Stimulated activated CD4-positive, alpha-beta T cell treated with anti-CD3 and anti-CD28 coated beads, TNF-alpha, amount 100 ng/mL, for 48 hours (primary cell): ENCODE data around the gene UBQLN4.
"Not testable (repeated sequence)": the region's sequence is repeated elsewhere in the genome, so short reads cannot be mapped to it uniquely, and the experiment has no call there.

ENCODE experiments used
- DNase-seq, 3 donors: peaks; one replicate each; pipeline ENCODE4 v3.0.0-alpha.2; 2020; ENCODE audit warnings: low read depth in 3 of 3

The UBQLN4 gene

GRCh38 chr1:156081180-156081916 is 27.8 kb upstream of the UBQLN4 start:
- no peak for DNase-seq

DNA sequence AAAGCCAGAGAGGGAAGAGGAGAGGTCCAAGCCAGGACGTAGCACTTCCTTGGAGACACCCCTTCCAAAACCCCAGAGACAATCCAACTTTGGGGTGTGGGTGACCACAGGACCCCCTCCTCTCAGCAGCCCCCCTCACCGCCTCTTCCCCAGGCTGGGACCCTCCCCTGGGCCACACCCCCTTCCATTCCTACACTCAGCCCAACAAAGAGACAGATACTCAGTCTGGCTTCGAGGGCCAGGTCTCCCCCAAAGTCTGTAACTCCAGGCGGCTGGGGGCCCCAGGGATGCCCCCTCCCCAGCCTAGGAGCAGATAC is 27.2 kb upstream of the UBQLN4 start:
- DNase-seq: no peak

DNA sequence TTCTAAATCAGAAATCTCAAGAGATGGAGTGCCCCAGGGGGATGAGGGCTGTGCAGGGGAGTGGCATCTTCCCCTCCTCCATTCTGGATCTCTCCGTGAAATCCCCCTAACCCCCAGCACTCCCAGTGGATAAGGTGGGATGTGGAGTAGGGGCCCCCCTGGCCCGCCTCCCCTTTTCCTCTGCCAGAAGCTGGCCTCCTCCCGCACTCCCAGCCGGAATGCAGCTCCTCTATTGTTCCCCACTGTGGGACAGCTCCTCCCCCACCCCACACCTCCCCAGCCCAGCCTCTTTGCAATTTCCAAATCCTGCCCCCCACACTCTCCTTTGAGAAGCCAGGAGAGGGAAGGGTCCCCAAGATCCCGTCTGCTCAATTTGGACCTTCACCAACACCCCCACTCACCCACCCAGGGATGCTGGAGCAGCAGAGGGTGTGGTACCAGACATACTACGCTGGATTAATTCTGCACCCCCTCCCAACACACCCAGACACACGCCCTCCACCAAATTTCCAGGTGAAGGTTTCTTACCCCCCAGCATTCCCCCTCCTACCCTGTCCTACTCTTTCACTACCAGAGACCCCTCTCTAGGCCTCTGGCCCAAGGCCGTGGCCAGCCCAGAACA is 26.8 kb upstream of the UBQLN4 start:
- DNase-seq: no peak

DNA sequence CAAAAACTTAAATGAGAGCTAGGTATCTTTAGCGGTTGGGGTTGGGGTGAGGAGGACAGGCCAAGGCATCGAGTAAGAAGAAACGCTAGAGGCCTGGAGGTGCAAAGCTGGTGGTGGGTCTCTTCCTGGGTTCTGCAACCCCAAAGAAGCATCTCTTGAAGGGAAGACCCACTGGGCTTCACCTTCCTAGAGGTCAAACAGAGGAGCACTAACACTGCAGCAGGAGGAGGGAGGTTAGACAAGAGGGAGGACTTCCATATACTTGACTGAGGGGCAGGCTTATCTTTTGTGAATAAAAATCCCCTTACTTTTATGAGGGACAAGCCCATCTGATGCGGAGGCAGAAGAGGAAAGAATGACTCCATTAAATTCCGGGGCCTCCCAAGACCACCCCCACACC is 26.2 kb upstream of the UBQLN4 start:
- DNase-seq: no peak

DNA sequence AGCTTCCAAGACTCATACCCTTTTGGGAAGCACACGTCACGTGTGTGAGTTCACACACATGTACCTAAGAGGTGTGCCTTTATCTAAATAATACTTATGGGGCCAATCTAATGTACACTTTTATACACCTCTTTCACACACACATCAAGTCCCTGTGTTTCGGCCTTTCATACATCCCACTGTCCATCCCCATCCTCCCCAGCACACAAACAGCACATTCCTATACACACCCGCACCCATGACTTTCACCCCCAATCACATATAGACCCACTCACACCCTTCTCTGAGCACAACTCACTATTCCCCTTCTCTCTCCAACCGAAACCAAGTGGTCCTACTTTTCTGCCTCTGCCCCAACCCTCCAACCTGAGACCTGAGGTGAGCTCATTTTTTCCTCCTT is 25.1 kb upstream of the UBQLN4 start:
- DNase-seq: no peak

GRCh38 chr1:156077430-156077760 is 23.8 kb upstream of the UBQLN4 start:
- no peak for DNase-seq

DNA sequence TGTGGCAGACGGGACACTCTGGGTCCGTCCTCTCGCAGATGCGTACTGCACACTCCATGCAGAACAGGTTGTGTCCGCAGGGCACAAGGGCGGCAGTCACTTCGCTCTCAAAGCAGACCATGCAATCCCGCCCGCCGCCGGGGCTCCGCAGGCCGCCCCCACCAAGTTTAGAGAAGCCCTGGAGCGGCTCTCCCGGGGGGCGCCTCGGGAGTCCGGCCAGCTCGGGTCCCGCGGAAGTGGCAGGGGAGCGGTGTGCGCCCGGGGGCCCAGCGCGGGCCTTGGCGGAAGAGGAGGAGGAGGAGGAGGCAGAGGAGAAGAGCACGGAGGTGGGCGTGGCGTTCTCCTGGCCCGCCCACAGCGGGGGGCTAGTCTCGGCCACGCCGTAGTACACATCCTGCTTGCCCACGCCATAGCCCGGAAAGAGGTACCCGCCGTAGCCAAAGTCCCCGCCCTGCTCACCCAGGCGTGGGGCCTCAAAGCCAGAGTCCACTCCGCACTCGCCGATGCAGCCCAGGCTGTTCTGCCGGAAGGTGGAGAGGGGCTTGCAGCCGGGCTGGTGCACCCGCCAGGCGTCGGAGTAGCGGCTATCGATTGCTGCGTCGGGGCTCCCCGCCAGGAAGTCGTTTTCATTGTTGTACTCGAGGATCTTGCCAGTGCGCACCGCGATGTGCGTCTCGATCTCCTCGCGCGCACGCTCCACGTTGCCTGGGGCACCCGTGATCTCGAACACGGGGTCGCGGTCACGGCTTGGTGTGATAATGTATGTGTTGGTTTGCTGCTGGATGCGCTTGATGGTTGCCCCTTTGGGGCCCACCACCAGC is 23.2 kb upstream of the UBQLN4 start:
- DNase-seq: no peak

GRCh38 chr1:156075775-156076204 is 22.2 kb upstream of the UBQLN4 start:
- DNase-seq: no peak

- DNase-seq: no peak
Measured at GRCh38 chr1:156075162-156075561, 21.6 kb upstream of the UBQLN4 start.

- DNase-seq: no peak
Measured at GRCh38 chr1:156074661-156075060, 21.1 kb upstream of the UBQLN4 start.

GRCh38 chr1:156073740-156074139 is 20.1 kb upstream of the UBQLN4 start:
- no peak for DNase-seq

DNA sequence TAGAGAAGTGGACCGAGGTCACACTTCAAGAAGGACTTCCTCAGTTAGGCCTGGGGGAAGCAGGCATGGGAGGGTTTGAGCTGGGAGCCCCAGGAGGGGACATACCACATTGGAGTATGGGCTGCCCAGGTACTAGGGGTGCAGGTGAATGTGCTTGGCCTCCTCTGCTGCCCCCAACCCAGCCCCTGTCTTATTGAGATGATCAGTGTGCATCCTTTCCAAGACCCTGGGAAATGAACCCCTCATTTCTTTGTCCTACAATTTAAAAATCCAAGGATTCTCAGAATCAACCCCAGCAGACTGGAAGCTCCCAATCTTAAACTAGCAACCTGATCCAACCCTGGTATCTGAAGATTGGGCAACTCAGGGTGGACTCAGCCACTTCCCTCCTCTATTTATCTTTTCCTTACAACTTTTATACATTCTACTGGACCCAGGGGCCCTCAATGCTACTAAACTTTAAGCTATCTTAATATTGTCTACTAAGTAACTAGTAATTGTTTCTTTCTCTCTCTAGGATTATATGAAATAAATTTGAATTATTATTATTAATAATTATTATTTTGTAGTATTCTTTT is 19.6 kb upstream of the UBQLN4 start:
- no peak for DNase-seq

DNA sequence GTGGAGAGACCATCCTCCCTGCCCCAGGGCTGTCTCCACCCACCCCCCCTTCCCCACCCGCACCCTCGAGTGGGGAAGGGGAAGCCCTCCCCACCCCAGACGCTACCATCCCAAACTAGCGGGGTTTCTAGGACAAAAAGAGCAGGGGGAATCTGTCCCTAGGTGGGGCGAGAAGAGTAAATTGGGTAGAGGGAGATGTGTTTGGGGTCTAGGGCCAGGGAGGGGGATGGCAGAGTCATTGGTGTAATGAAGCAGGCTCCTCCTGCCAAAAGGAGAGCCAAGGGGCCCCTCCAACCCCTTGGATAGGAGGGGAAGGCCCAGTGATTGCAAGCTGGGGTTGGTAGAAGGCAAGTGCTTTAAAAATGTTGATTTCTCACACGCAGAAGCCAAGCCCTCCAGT is 18.7 kb upstream of the UBQLN4 start:
- DNase-seq: no peak

GRCh38 chr1:156071332-156071816 is 17.8 kb upstream of the UBQLN4 start:
- not testable (repeated sequence) for DNase-seq

- DNase-seq: no peak
Measured at GRCh38 chr1:156070548-156070947, 16.9 kb upstream of the UBQLN4 start.

DNA sequence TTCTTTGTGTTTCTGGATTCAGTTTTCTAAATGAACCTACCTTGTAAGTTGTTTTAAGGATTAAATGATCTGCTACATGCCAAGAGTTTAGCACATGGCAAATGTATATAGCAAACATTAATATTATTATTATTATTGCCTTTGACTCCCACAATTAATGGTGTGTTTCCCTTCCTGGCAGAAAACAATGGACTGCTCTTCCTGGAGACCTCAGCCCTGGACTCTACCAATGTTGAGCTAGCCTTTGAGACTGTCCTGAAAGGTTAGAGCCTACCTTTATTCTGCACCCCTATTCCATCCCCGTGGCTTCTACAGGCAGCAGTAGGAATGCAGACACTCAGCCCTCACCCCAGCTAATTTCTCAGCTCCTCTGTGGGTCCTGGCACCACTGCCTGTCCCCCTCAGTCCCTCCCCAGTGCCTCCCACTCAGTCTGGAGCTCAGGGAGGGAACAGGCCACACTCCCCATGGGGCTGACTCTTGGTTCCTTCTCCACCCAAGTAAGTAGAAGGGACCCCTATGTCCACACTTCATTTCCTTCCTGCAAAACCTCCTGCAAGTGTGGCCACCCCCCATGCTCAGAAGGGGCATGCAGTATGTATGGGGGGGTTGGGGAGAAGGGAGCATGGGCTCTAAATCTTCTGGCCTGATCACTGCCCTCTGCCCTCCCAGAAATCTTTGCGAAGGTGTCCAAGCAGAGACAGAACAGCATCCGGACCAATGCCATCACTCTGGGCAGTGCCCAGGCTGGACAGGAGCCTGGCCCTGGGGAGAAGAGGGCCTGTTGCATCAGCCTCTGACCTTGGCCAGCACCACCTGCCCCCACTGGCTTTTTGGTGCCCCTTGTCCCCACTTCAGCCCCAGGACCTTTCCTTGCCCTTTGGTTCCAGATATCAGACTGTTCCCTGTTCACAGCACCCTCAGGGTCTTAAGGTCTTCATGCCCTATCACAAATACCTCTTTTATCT is 16.2 kb upstream of the UBQLN4 start:
- no peak for DNase-seq

GRCh38 chr1:156067262-156067661 is 13.7 kb upstream of the UBQLN4 start:
- DNase-seq: no peak

- no peak for DNase-seq
Measured at GRCh38 chr1:156065871-156066270, 12.3 kb upstream of the UBQLN4 start.

- DNase-seq: no peak
Measured at GRCh38 chr1:156065212-156065611, 11.6 kb upstream of the UBQLN4 start.

GRCh38 chr1:156064615-156065014 is 11.0 kb upstream of the UBQLN4 start:
- no peak for DNase-seq

DNA sequence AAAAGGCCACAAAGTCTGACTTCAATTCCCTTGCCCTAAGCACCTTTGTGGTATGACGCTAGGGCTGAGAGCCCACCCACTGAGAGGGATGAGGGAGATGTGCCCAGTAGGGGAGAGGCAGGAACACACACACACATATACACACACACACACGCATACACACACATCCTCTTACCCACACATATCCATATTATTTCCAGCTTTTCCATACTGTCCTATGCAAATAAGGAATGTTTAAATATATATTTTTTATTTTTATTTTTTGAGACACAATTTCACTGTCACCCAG is 10.3 kb upstream of the UBQLN4 start:
- DNase-seq: no peak

GRCh38 chr1:156062189-156062588 is 8.6 kb upstream of the UBQLN4 start:
- no peak for DNase-seq
